ENCODE data around the gene CBL.
A peak's percentile ranks its signal among the peaks of the same experiment; 100 is the strongest.

CBL gene

DNA sequence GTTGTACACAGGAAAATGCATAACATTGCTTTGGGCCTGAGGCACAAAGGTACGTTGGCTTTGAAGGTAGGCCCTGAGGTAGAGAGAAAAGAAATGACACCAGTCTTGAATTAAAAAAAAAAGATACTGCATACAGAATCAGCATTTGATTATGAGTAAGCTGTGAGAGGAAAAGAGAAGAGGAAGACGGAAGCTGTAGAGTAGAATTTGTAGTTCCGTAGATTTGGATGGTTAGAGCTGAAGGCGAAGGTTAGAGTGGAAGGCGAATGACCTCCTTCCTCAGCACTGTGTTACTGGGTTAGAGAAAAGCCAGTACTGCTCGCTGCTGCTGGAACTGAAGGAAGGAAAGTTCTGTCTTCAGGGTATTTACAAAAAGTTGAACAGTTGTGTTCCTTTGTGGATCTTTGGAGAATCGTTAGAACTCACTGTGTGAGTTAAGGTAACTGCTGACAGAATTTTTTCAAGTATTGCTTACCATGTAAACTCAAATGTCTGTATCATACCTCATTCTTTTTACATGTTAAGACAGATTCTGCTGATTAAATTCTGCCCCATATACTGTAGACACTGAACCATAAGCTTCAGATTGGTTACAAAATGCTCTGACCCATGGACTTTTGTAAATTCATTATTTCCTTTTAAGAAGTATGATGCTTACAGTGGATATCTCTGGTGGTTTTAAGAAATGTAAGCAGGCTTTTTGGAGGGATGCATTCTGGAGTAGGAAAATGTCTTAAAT lies 60.5 kb downstream of the CBL start:
- H3K4me3 ChIP-seq (ENCODE audit: low read depth, low read length) = no peak overlapping the region
- no peak for DNase-seq (ENCODE audit: low read depth)
- TF ChIP-seq, protein P1, sequence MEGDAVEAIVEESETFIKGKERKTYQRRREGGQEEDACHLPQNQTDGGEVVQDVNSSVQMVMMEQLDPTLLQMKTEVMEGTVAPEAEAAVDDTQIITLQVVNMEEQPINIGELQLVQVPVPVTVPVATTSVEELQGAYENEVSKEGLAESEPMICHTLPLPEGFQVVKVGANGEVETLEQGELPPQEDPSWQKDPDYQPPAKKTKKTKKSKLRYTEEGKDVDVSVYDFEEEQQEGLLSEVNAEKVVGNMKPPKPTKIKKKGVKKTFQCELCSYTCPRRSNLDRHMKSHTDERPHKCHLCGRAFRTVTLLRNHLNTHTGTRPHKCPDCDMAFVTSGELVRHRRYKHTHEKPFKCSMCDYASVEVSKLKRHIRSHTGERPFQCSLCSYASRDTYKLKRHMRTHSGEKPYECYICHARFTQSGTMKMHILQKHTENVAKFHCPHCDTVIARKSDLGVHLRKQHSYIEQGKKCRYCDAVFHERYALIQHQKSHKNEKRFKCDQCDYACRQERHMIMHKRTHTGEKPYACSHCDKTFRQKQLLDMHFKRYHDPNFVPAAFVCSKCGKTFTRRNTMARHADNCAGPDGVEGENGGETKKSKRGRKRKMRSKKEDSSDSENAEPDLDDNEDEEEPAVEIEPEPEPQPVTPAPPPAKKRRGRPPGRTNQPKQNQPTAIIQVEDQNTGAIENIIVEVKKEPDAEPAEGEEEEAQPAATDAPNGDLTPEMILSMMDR (conservative IDR thresholded peaks at IDR 0.05; ENCODE audit: low read depth, low read length) = no peak

- no peak for DNase-seq (ENCODE audit: low read depth)
- TF ChIP-seq, protein P1 (conservative IDR thresholded peaks at IDR 0.05; ENCODE audit: low read depth, low read length) = no peak
- H3K4me3 ChIP-seq (ENCODE audit: low read depth, low read length) = no peak overlapping the region
These were observed 61.5 kb downstream of the CBL start for GRCh38 chr11:119267645-119268044.

- H3K4me3 ChIP-seq (ENCODE audit: low read depth, low read length) = no peak overlapping the region
- TF ChIP-seq, protein P1 (conservative IDR thresholded peaks at IDR 0.05; ENCODE audit: low read depth, low read length) = no peak
- DNase-seq (ENCODE audit: low read depth) = no peak
These were observed 67.6 kb downstream of the CBL start for GRCh38 chr11:119273721-119274120.

DNA sequence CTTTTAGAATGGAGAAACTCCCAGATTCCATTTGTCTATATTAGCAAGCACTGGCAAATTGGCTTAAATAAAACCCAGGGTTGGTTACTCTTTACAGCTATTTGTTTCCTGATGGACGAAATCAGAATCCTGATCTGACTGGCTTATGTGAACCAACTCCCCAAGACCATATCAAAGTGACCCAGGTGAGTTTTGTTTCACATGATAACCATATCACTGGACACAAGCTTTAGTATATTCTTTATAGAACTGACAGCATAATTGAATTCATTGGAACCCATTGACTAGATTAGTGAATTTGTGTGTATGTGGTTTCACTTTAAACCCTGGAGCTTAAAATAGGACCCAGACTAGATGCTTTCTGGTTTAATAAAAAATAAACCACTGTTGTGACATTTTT lies 71.5 kb downstream of the CBL start:
- TF ChIP-seq, protein P1 (conservative IDR thresholded peaks at IDR 0.05; ENCODE audit: low read depth, low read length) = no peak
- no peak for DNase-seq (ENCODE audit: low read depth)
- H3K4me3 ChIP-seq (ENCODE audit: low read depth, low read length) = no peak overlapping the region

DNA sequence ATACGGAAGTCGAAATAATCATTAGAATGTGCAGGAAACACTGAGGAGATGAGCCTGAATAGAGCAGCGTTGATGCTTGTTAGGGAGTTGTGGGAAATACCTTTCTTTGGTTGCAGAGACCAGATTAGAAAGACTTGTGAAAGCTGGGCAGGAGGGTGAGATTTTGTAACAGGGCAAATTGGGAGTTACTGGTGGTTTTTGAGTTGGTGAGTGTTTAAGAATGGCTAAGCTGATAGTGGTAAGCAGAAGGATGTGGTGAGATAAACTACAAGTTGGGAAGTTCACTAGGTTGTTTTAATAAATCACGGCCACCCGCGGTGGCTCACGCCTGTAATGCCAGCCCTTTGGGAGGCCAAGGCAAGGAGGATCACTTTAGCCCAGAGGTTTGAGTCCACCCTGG lies 76.4 kb downstream of the CBL start:
- H3K4me3 ChIP-seq (ENCODE audit: low read depth, low read length) = no peak overlapping the region
- TF ChIP-seq, protein P1 (conservative IDR thresholded peaks at IDR 0.05; ENCODE audit: low read depth, low read length) = no peak
- no peak for DNase-seq (ENCODE audit: low read depth)

- TF ChIP-seq, protein P1 (conservative IDR thresholded peaks at IDR 0.05; ENCODE audit: low read depth, low read length) = peak; percentile 54
- peak; percentile 66 for DNase-seq (ENCODE audit: low read depth)
- no peak overlapping the region for H3K4me3 ChIP-seq (ENCODE audit: low read depth, low read length)
These were observed 78.4 kb downstream of the CBL start for GRCh38 chr11:119284344-119285157.
